NCI-H187 treated with DMSO at 0.1 percent for 48 hours (cell line): ENCODE measurements around the gene GNAQ.
"Not testable (repeated sequence)": the region's sequence is repeated elsewhere in the genome, so short reads cannot be mapped to it uniquely, and the experiment has no call there.

Source experiments
- DNase-seq: peaks from one replicate; lab custom pipeline; 2025; lab: John Stamatoyannopoulos, UW

The GNAQ gene

GRCh38 chr9:78031444-78031892 lies at the start of gene GNAQ:
Gene GNAQ, minus strand, starts transcription at chr9:78031811. Its CDS starts 576 bp downstream, at chr9:78031235.
- no peak for DNase-seq

- DNase-seq: no peak
Measured at GRCh38 chr9:78074385-78075291, 43.0 kb upstream of the GNAQ start.

- no peak for DNase-seq
Measured at GRCh38 chr9:78073722-78074121, 42.1 kb upstream of the GNAQ start.

- DNase-seq: no peak
Measured at GRCh38 chr9:78072586-78073199, 41.1 kb upstream of the GNAQ start.

GRCh38 chr9:78070521-78070920 lies 38.9 kb upstream of the GNAQ start:
- no peak for DNase-seq

GRCh38 chr9:78064075-78064474 lies 32.5 kb upstream of the GNAQ start:
- no peak for DNase-seq

GRCh38 chr9:78062710-78063109 lies 31.1 kb upstream of the GNAQ start:
- no peak for DNase-seq

- not testable (repeated sequence) for DNase-seq
Measured at GRCh38 chr9:78054218-78054617, 22.6 kb upstream of the GNAQ start.

GRCh38 chr9:78053627-78054026 lies 22.0 kb upstream of the GNAQ start:
- DNase-seq: no peak

GRCh38 chr9:78050421-78050820 lies 18.8 kb upstream of the GNAQ start:
- no peak for DNase-seq

- DNase-seq: no peak
Measured at GRCh38 chr9:78049484-78049883, 17.9 kb upstream of the GNAQ start.

GRCh38 chr9:78047106-78047505 lies 15.5 kb upstream of the GNAQ start:
- DNase-seq: no peak

- DNase-seq: no peak
Measured at GRCh38 chr9:78046112-78046511, 14.5 kb upstream of the GNAQ start.

- no peak for DNase-seq
Measured at GRCh38 chr9:78044886-78045285, 13.3 kb upstream of the GNAQ start.

GRCh38 chr9:78044189-78044588 lies 12.6 kb upstream of the GNAQ start:
- DNase-seq: no peak

GRCh38 chr9:78041971-78042370 lies 10.4 kb upstream of the GNAQ start:
- no peak for DNase-seq

- DNase-seq: no peak
Measured at GRCh38 chr9:78040726-78041125, 9.1 kb upstream of the GNAQ start.

- no peak for DNase-seq
Measured at GRCh38 chr9:78038620-78039300, 7.1 kb upstream of the GNAQ start.

GRCh38 chr9:78035383-78035993 lies 3.9 kb upstream of the GNAQ start:
- DNase-seq: peak; percentile 49

GRCh38 chr9:78033870-78034269 lies 2.3 kb upstream of the GNAQ start:
- no peak for DNase-seq

GRCh38 chr9:78032730-78033457 lies 1.3 kb upstream of the GNAQ start:
- DNase-seq: no peak
